ENCODE measurements around the gene TRIM29. TPM values are rescaled to one million over a fixed set of nuclear protein-coding genes. Genes with fewer than 3 reads are reported as not detected.

The TRIM29 gene
- total and polyA plus RNA-seq, 3 experiments from 2014 or later: not detected

DNA sequence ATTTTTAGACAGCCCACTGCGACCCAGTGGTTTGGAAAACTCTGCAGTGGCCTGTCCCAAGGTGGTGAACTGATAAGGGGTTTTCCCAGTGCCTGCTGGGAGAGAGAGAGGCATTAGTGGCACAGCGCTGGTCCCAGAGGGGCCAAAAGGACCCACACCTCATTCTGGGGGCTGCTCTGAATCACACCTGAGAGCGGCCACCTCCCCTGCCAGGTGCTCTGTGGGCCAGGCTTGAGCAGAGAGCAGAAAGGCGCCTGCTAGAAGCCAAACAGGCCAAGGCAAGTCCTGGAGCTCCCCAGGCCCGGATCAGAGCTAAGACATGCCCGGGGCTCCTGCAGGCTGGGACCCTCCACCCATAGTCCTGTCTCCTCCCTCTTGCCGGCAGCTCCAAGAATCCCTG, 20.9 kb downstream of the TRIM29 start:
- H3K4me3 ChIP-seq (ENCODE audit: low read length): no peak overlapping the region
- Mint-ChIP-seq H3K27me3 (peaks cover 6 to 9% of the 10 kb centered on the region in 2 donors), H3K4me3 (no peak overlapping the region), H3K36me3 (no peaks in the 10 kb centered on the region), H3K27ac (no peak overlapping the region), H3K9me3 (no peaks in the 10 kb centered on the region), H3K4me1 (no peaks in the 10 kb centered on the region)
- no peaks in the 10 kb centered on the region for H3K36me3 ChIP-seq (ENCODE audit: insufficient read depth, low read length)
- H3K9me3 ChIP-seq (ENCODE audit: low read length): no peaks in the 10 kb centered on the region
- H3K27ac ChIP-seq (ENCODE audit: low read depth, low read length): no peak overlapping the region
- no peaks in the 10 kb centered on the region for H3K27me3 ChIP-seq (ENCODE audit: insufficient read depth, low read length, poor library complexity, severe bottlenecking)
- no peak for DNase-seq
- no peaks in the 10 kb centered on the region for H3K4me1 ChIP-seq (ENCODE audit: insufficient read depth, low read length)
- ChIA-PET CTCF (no interaction called here), POLR2A (no interaction called here)

GRCh38 chr11:120115272-120116000, 22.5 kb downstream of the TRIM29 start:
- Mint-ChIP-seq H3K36me3 (no peaks in the 10 kb centered on the region), H3K27ac (no peak overlapping the region), H3K9me3 (no peaks in the 10 kb centered on the region), H3K27me3 (peaks cover 9 to 12% of the 10 kb centered on the region in 2 donors), H3K4me1 (no peaks in the 10 kb centered on the region), H3K4me3 (no peak overlapping the region)
- Histone ChIP-seq H3K36me3 (ENCODE audit: insufficient read depth, low read length) (no peaks in the 10 kb centered on the region), H3K27me3 (ENCODE audit: insufficient read depth, low read length, poor library complexity, severe bottlenecking) (no peaks in the 10 kb centered on the region), H3K9me3 (ENCODE audit: low read length) (no peaks in the 10 kb centered on the region), H3K27ac (ENCODE audit: low read depth, low read length) (no peak overlapping the region), H3K4me1 (ENCODE audit: insufficient read depth, low read length) (no peaks in the 10 kb centered on the region), H3K4me3 (ENCODE audit: low read length) (no peak overlapping the region)
- CTCF ChIA-PET: interaction anchor here (1.4 kb wide), 1 partner anchor 53 kb away, joined by 3 read pairs; no protein-coding TSS in a partner anchor
- no peak for DNase-seq
- POLR2A ChIA-PET: no interaction called here

- Histone ChIP-seq H3K27me3 (ENCODE audit: insufficient read depth, low read length, poor library complexity, severe bottlenecking) (peaks cover 5% of the 10 kb centered on the region), H3K36me3 (ENCODE audit: insufficient read depth, low read length) (no peaks in the 10 kb centered on the region), H3K27ac (ENCODE audit: low read depth, low read length) (no peak overlapping the region), H3K4me1 (ENCODE audit: insufficient read depth, low read length) (no peaks in the 10 kb centered on the region), H3K9me3 (ENCODE audit: low read length) (no peaks in the 10 kb centered on the region), H3K4me3 (ENCODE audit: low read length) (no peak overlapping the region)
- ChIA-PET POLR2A (no interaction called here), CTCF (no interaction called here)
- H3K4me1 Mint-ChIP-seq: no peaks in the 10 kb centered on the region
- DNase-seq: no peak
- no peak overlapping the region for H3K27ac Mint-ChIP-seq
- no peaks in the 10 kb centered on the region for H3K9me3 Mint-ChIP-seq
- no peaks in the 10 kb centered on the region for H3K36me3 Mint-ChIP-seq
- H3K4me3 Mint-ChIP-seq: no peak overlapping the region
- H3K27me3 Mint-ChIP-seq: peaks cover 5 to 26% of the 10 kb centered on the region in 2 donors
Measured at GRCh38 chr11:120112174-120112796, 25.6 kb downstream of the TRIM29 start.

GRCh38 chr11:120109531-120109930, 28.4 kb downstream of the TRIM29 start:
- Mint-ChIP-seq H3K36me3 (no peaks in the 10 kb centered on the region), H3K9me3 (no peaks in the 10 kb centered on the region), H3K27ac (no peak overlapping the region), H3K4me1 (no peaks in the 10 kb centered on the region), H3K4me3 (no peak overlapping the region), H3K27me3 (peaks cover 4 to 32% of the 10 kb centered on the region in 2 donors)
- Histone ChIP-seq H3K9me3 (ENCODE audit: low read length) (no peaks in the 10 kb centered on the region), H3K36me3 (ENCODE audit: insufficient read depth, low read length) (no peaks in the 10 kb centered on the region), H3K4me3 (ENCODE audit: low read length) (no peak overlapping the region), H3K27ac (ENCODE audit: low read depth, low read length) (no peak overlapping the region), H3K27me3 (ENCODE audit: insufficient read depth, low read length, poor library complexity, severe bottlenecking) (peaks cover 5% of the 10 kb centered on the region), H3K4me1 (ENCODE audit: insufficient read depth, low read length) (no peaks in the 10 kb centered on the region)
- no peak for DNase-seq
- ChIA-PET POLR2A (no interaction called here), CTCF (no interaction called here)

DNA sequence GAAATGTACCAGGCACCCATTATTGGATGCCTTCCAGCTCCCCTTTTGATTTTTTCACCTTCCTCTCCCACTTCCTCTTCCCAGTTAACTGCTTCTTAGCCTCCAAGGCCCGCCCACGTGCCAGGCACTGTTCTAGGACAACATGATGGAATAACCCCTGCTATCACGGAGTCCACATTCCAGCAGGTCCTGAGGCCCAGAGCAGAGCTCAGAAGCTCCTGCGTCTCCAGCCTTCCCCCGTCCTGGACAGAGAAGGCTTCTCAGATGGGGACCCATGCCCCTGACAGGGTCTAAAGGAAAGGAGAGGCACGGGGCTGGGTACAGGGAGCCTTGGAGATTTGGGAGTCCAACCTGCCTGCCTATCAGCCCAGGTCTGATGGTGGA, 29.1 kb downstream of the TRIM29 start:
- no peak overlapping the region for H3K27ac Mint-ChIP-seq
- Histone ChIP-seq H3K9me3 (ENCODE audit: low read length) (no peaks in the 10 kb centered on the region), H3K4me1 (ENCODE audit: insufficient read depth, low read length) (no peaks in the 10 kb centered on the region), H3K27ac (ENCODE audit: low read depth, low read length) (no peak overlapping the region), H3K36me3 (ENCODE audit: insufficient read depth, low read length) (no peaks in the 10 kb centered on the region), H3K4me3 (ENCODE audit: low read length) (no peak overlapping the region), H3K27me3 (ENCODE audit: insufficient read depth, low read length, poor library complexity, severe bottlenecking) (peaks cover 5% of the 10 kb centered on the region)
- DNase-seq: no peak
- H3K4me1 Mint-ChIP-seq: no peaks in the 10 kb centered on the region
- H3K27me3 Mint-ChIP-seq: peaks cover 4 to 32% of the 10 kb centered on the region in 2 donors
- ChIA-PET CTCF (interaction anchor here (0.7 to 1.6 kb wide), 4 partner anchors 11 to 442 kb away, joined by 3 to 6 read pairs (median 4); no protein-coding TSS in a partner anchor), POLR2A (no interaction called here)
- no peak overlapping the region for H3K4me3 Mint-ChIP-seq
- H3K36me3 Mint-ChIP-seq: no peaks in the 10 kb centered on the region
- no peaks in the 10 kb centered on the region for H3K9me3 Mint-ChIP-seq

DNA sequence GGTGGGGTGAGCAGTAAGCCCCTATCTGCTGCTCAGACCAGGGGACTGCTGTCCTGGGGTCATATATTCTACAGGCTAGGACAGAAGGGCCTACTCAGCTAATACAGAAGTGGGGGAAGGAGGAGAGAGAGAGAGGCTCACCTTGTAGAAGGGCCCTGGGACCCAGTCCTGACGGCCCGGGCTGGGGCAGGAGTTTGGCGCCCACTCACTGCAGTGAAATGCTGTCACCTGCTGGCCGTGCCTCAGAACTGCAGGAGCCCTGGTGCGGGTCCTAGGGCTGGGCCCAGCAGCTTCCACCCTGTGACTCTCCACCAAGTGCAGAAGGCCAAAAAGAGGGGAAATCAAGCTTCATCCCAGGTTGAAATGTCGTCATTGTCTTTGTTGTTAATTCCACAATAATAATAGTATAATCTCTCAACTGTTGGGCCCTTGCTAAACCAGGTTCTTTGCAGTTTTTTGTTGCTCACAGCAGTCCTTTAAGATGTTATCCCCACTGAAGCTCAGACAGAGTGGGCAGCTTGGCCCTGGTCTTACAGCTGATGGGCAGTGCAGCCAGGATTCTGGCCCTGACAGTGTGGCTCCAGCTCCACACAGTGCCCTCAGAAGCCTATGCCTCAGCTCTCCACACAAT, 29.6 kb downstream of the TRIM29 start:
- H3K36me3 Mint-ChIP-seq: no peaks in the 10 kb centered on the region
- peaks cover 5% of the 10 kb centered on the region for H3K27me3 ChIP-seq (ENCODE audit: insufficient read depth, low read length, poor library complexity, severe bottlenecking)
- peaks cover 8 to 35% of the 10 kb centered on the region in 2 donors for H3K27me3 Mint-ChIP-seq
- no peaks in the 10 kb centered on the region for H3K36me3 ChIP-seq (ENCODE audit: insufficient read depth, low read length)
- peak; percentile 18 to 55 (median 23) for DNase-seq
- no peak overlapping the region for H3K4me3 ChIP-seq (ENCODE audit: low read length)
- POLR2A ChIA-PET: no interaction called here
- no peak overlapping the region for H3K27ac Mint-ChIP-seq
- no peak overlapping the region for H3K27ac ChIP-seq (ENCODE audit: low read depth, low read length)
- H3K9me3 ChIP-seq (ENCODE audit: low read length): no peaks in the 10 kb centered on the region
- no peak overlapping the region for H3K4me3 Mint-ChIP-seq
- no peaks in the 10 kb centered on the region for H3K4me1 ChIP-seq (ENCODE audit: insufficient read depth, low read length)
- no peaks in the 10 kb centered on the region for H3K4me1 Mint-ChIP-seq
- CTCF ChIA-PET: interaction anchor here (0.7 to 1.6 kb wide), 5 partner anchors 10 to 442 kb away, joined by 3 to 6 read pairs (median 3); no protein-coding TSS in a partner anchor
- H3K9me3 Mint-ChIP-seq: no peaks in the 10 kb centered on the region

GRCh38 chr11:120107692-120108091, 30.2 kb downstream of the TRIM29 start:
- CTCF ChIA-PET: interaction anchor here (0.9 to 1.6 kb wide), 4 partner anchors 10 to 627 kb away, joined by 3 to 6 read pairs (median 3); no protein-coding TSS in a partner anchor
- Mint-ChIP-seq H3K27ac (no peak overlapping the region), H3K4me1 (no peaks in the 10 kb centered on the region), H3K27me3 (peaks cover 8 to 35% of the 10 kb centered on the region in 2 donors), H3K36me3 (no peaks in the 10 kb centered on the region), H3K4me3 (no peak overlapping the region), H3K9me3 (no peaks in the 10 kb centered on the region)
- no peaks in the 10 kb centered on the region for H3K4me1 ChIP-seq (ENCODE audit: insufficient read depth, low read length)
- POLR2A ChIA-PET: no interaction called here
- H3K9me3 ChIP-seq (ENCODE audit: low read length): no peaks in the 10 kb centered on the region
- H3K4me3 ChIP-seq (ENCODE audit: low read length): no peak overlapping the region
- H3K36me3 ChIP-seq (ENCODE audit: insufficient read depth, low read length): no peaks in the 10 kb centered on the region
- no peak for DNase-seq
- peaks cover 5% of the 10 kb centered on the region for H3K27me3 ChIP-seq (ENCODE audit: insufficient read depth, low read length, poor library complexity, severe bottlenecking)
- no peak overlapping the region for H3K27ac ChIP-seq (ENCODE audit: low read depth, low read length)

Data from CD8-positive, alpha-beta memory T cell (primary cell).